ENCODE results near the gene OR2A12. TPM values are rescaled to one million over a fixed set of nuclear protein-coding genes. Genes with fewer than 3 reads are reported as not detected.

The OR2A12 gene
- total and polyA plus RNA-seq, 2 donors (not counting 3 experiments of a cell fraction or from before 2014, with no cell fraction given): not detected

- Histone ChIP-seq H3K36me3 (ENCODE audit: control insufficient read depth in 2 of 2, extremely low read depth in 1 of 2, insufficient read depth in 2 of 2, low read length in 2 of 2) (no peaks in the 10 kb centered on the region), H3K9me3 (replicated peaks; ENCODE audit: control insufficient read depth, insufficient read depth, low read length) (no peaks in the 10 kb centered on the region), H3K4me2 (ENCODE audit: insufficient read depth, low read length) (no peak overlapping the region), H3K27ac (ENCODE audit: insufficient read depth, low read depth, low read length) (no peak overlapping the region), H3K79me2 (ENCODE audit: control insufficient read depth, insufficient read depth, low read length) (no peaks in the 10 kb centered on the region), H3K4me1 (ENCODE audit: control insufficient read depth, extremely low read depth, insufficient read depth, low read length) (no peaks in the 10 kb centered on the region), H4K20me1 (replicated peaks; ENCODE audit: control insufficient read depth, extremely low read depth, insufficient read depth, low read length) (no peaks in the 10 kb centered on the region), H3K9me1 (replicated peaks; ENCODE audit: control insufficient read depth, extremely low read depth, insufficient read depth, low read length) (no peaks in the 10 kb centered on the region), H3K27me3 (ENCODE audit: control insufficient read depth in 2 of 2, insufficient read depth in 2 of 2, low read length in 2 of 2) (peaks cover 0 to 2% of the 10 kb centered on the region in 2 experiments), H3K9ac (replicated peaks; ENCODE audit: extremely low read depth, insufficient read depth, low read length) (no peak overlapping the region), H3K4me3 (replicated peaks in 1 of 3; ENCODE audit: insufficient read depth in 1 of 3, low read depth in 1 of 3, low read length in 3 of 3) (no peak overlapping the region), H2AFZ (ENCODE audit: low read depth, low read length) (no peak overlapping the region)
- TF ChIP-seq POLR2A (IDR thresholded peaks at IDR 0.05; ENCODE audit: low read depth, low read length): no peak
- TF ChIP-seq, protein P1, sequence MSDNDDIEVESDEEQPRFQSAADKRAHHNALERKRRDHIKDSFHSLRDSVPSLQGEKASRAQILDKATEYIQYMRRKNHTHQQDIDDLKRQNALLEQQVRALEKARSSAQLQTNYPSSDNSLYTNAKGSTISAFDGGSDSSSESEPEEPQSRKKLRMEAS (IDR thresholded peaks at IDR 0.05; ENCODE audit: insufficient read depth, insufficient read length): no peak
- TF ChIP-seq FOS (IDR thresholded peaks at IDR 0.05; ENCODE audit: borderline replicate concordance, insufficient read depth, low read length): no peak
- no peak for TF ChIP-seq EZH2 (IDR thresholded peaks at IDR 0.05; ENCODE audit: borderline replicate concordance, low read depth, low read length, severe bottlenecking)
- no peak for TF ChIP-seq JUN (IDR thresholded peaks at IDR 0.05; ENCODE audit: borderline replicate concordance, insufficient read depth, insufficient read length, low read depth)
- no peak for TF ChIP-seq POLR2AphosphoS5 (IDR thresholded peaks at IDR 0.05; ENCODE audit: insufficient read depth, low read depth, low read length)
- DNase-seq (ENCODE audit: low read depth, low spot score): no peak
- intact Hi-C loops (cut with micrococcal nuclease) (no loop called here), dilution Hi-C loops (cut with MboI; ENCODE audit: extremely low pct_ligation_motif_present, low sequenced_read_pairs) (no loop called here)
- no TSS peak for BruUV-seq (replicated peaks)
- no peak for FAIRE-seq
- ChIA-PET CTCF (interaction anchor here (2.4 kb wide), 1 partner anchor 15 kb away, joined by 18 read pairs; no protein-coding TSS in a partner anchor), POLR2A (no interaction called here)
Observed at GRCh38 chr7:144113651-144114050, 27.6 kb downstream of the OR2A12 start.

- intact Hi-C loops (cut with micrococcal nuclease): no loop called here
- no peak overlapping the region for H3K4me2 ChIP-seq (ENCODE audit: insufficient read depth, low read length)
- DNase-seq (ENCODE audit: low read depth, low spot score) (no peak), FAIRE-seq (no peak)
- TF ChIP-seq FOS (IDR thresholded peaks at IDR 0.05; ENCODE audit: borderline replicate concordance, insufficient read depth, low read length): no peak
- no peak for TF ChIP-seq POLR2AphosphoS5 (IDR thresholded peaks at IDR 0.05; ENCODE audit: insufficient read depth, low read depth, low read length)
- TF ChIP-seq, protein P1 (IDR thresholded peaks at IDR 0.05; ENCODE audit: insufficient read depth, insufficient read length): no peak
- TF ChIP-seq GATA2 (IDR thresholded peaks at IDR 0.05; ENCODE audit: insufficient read depth, insufficient read length, low read depth, low read length): no peak
- TF ChIP-seq JUN (IDR thresholded peaks at IDR 0.05; ENCODE audit: borderline replicate concordance, insufficient read depth, insufficient read length, low read depth): no peak
- no peak for TF ChIP-seq EZH2 (IDR thresholded peaks at IDR 0.05; ENCODE audit: borderline replicate concordance, low read depth, low read length, severe bottlenecking)
- TF ChIP-seq CTCF (IDR thresholded peaks at IDR 0.05; ENCODE audit: extremely low read depth in 1 of 2, insufficient read depth in 1 of 2, low read depth in 1 of 2, low read length in 2 of 2): no peak
- no peak for TF ChIP-seq POLR2A (IDR thresholded peaks at IDR 0.05; ENCODE audit: low read depth, low read length)
- TF ChIP-seq MYC (IDR thresholded peaks at IDR 0.05; ENCODE audit: low read depth, low read length): no peak
- H3K9ac ChIP-seq (replicated peaks; ENCODE audit: extremely low read depth, insufficient read depth, low read length): no peak overlapping the region
- no peaks in the 10 kb centered on the region for H3K9me3 ChIP-seq (replicated peaks; ENCODE audit: control insufficient read depth, insufficient read depth, low read length)
- H3K27ac ChIP-seq (ENCODE audit: insufficient read depth, low read depth, low read length): no peak overlapping the region
- BruUV-seq (replicated peaks): no TSS peak
- no peaks in the 10 kb centered on the region for H3K36me3 ChIP-seq (ENCODE audit: control insufficient read depth in 2 of 2, extremely low read depth in 1 of 2, insufficient read depth in 2 of 2, low read length in 2 of 2)
- no peaks in the 10 kb centered on the region for H3K4me1 ChIP-seq (ENCODE audit: control insufficient read depth, extremely low read depth, insufficient read depth, low read length)
- ChIA-PET CTCF (no interaction called here), POLR2A (no interaction called here)
- H3K9me1 ChIP-seq (replicated peaks; ENCODE audit: control insufficient read depth, extremely low read depth, insufficient read depth, low read length): no peaks in the 10 kb centered on the region
- H3K27me3 ChIP-seq (ENCODE audit: control insufficient read depth in 2 of 2, insufficient read depth in 2 of 2, low read length in 2 of 2): peaks cover 0 to 2% of the 10 kb centered on the region in 2 experiments
- H4K20me1 ChIP-seq (replicated peaks; ENCODE audit: control insufficient read depth, extremely low read depth, insufficient read depth, low read length): no peaks in the 10 kb centered on the region
- dilution Hi-C loops (cut with MboI; ENCODE audit: extremely low pct_ligation_motif_present, low sequenced_read_pairs): no loop called here
- no peaks in the 10 kb centered on the region for H3K79me2 ChIP-seq (ENCODE audit: control insufficient read depth, insufficient read depth, low read length)
- H3K4me3 ChIP-seq (replicated peaks in 1 of 3; ENCODE audit: insufficient read depth in 1 of 3, low read depth in 1 of 3, low read length in 3 of 3): no peak overlapping the region
- H2AFZ ChIP-seq (ENCODE audit: low read depth, low read length): no peak overlapping the region
Observed at GRCh38 chr7:144118341-144118740, 32.3 kb downstream of the OR2A12 start.

All from endothelial cell of umbilical vein (primary cell).